Loucy (cell line): ENCODE measurements around the gene CREBBP.

Source experiments
- H2AFZ ChIP-seq: fragments of 200-600 bp; sonication (generic); 2 replicates; pipeline ENCODE4 v1.6.0; 2016; ENCODE audit warnings: antibody characterized with exemption, mild to moderate bottlenecking, low read length, moderate library complexity
- H3F3A ChIP-seq: fragments of 200-600 bp; 2 replicates; pipeline ENCODE4 v1.6.0; 2016; ENCODE audit warnings: antibody characterized with exemption, low read depth, mild to moderate bottlenecking
- H3K27me3 ChIP-seq: fragments of 200-600 bp; sonication (generic); 2 replicates; pipeline ENCODE4 v1.6.1; 2014; ENCODE audit warnings: low read length, mild to moderate bottlenecking; ENCODE audit not compliant: insufficient read depth, poor library complexity, severe bottlenecking
- H3K36me3 ChIP-seq: fragments of 200-600 bp; sonication (generic); 2 replicates; pipeline ENCODE4 v1.6.1; 2016; ENCODE audit warnings: low read length; ENCODE audit not compliant: insufficient read depth
- H3K4me1 ChIP-seq: fragments of 200-600 bp; sonication (generic); 2 replicates; pipeline ENCODE4 v1.5.1; 2014; ENCODE audit warnings: low read length, mild to moderate bottlenecking; ENCODE audit not compliant: insufficient read depth, poor library complexity, severe bottlenecking
- H3K4me2 ChIP-seq: fragments of 200-600 bp; sonication (generic); 2 replicates; pipeline ENCODE4 v1.6.0; 2014; ENCODE audit warnings: antibody characterized with exemption, low read length, low read depth, mild to moderate bottlenecking; ENCODE audit not compliant: poor library complexity, severe bottlenecking
- H3K4me3 ChIP-seq: fragments of 200-600 bp; sonication (generic); 2 replicates; pipeline ENCODE4 v1.5.1; 2014; ENCODE audit warnings: low read length, mild to moderate bottlenecking, mixed read lengths; ENCODE audit not compliant: poor library complexity, severe bottlenecking
- H3K79me2 ChIP-seq: fragments of 200-600 bp; sonication (generic); 2 replicates; pipeline ENCODE4 v1.6.1; 2014; ENCODE audit warnings: low read length; ENCODE audit not compliant: insufficient read depth
- H3K9ac ChIP-seq: fragments of 200-600 bp; sonication (generic); 2 replicates; pipeline ENCODE4 v1.6.0; 2014; ENCODE audit warnings: mild to moderate bottlenecking, low read depth, low read length, moderate library complexity; ENCODE audit not compliant: poor library complexity, severe bottlenecking
- H3K9me2 ChIP-seq: fragments of 200-600 bp; sonication (generic); replicated peaks from 2 replicates; pipeline ENCODE4 v1.6.1; 2016; ENCODE audit warnings: low read depth, low read length, mixed read lengths
- H3K9me3 ChIP-seq: fragments of 200-600 bp; sonication (generic); 2 replicates; pipeline ENCODE4 v1.6.1; 2014; ENCODE audit warnings: mild to moderate bottlenecking, antibody characterized with exemption, low read length, low read depth; ENCODE audit not compliant: insufficient read depth
- H4K20me1 ChIP-seq: fragments of 200-600 bp; sonication (generic); 2 replicates; pipeline ENCODE4 v1.6.0; 2014; ENCODE audit warnings: antibody characterized with exemption, low read length, mild to moderate bottlenecking; ENCODE audit not compliant: insufficient read depth, poor library complexity, severe bottlenecking
- CTCF ChIP-seq: fragments of 200-600 bp; sonication (generic); conservative IDR thresholded peaks from 2 replicates; pipeline ENCODE4 v1.5.1; 2014; ENCODE audit warnings: mild to moderate bottlenecking, antibody characterized with exemption, low read length
- EZH2phosphoT487 ChIP-seq: fragments of 200-600 bp; IDR thresholded peaks from 2 replicates; pipeline ENCODE4 v1.6.1; 2018; ENCODE audit warnings: antibody characterized with exemption, mild to moderate bottlenecking, moderate library complexity, borderline replicate concordance

Gene CREBBP

GRCh38 chr16:3863587-3863986, 16.9 kb downstream of the CREBBP start:
- peaks cover 63% of the 10 kb centered on the region for H4K20me1 ChIP-seq
- H3K27me3 ChIP-seq = no peaks in the 10 kb centered on the region
- no peak overlapping the region for H3K9ac ChIP-seq
- H3F3A ChIP-seq = no peaks in the 10 kb centered on the region
- no peaks in the 10 kb centered on the region for H3K9me2 ChIP-seq
- H2AFZ ChIP-seq = no peak overlapping the region
- H3K9me3 ChIP-seq = no peaks in the 10 kb centered on the region
- no peak overlapping the region for H3K4me2 ChIP-seq
- no peak overlapping the region for H3K4me3 ChIP-seq
- H3K36me3 ChIP-seq = no peaks in the 10 kb centered on the region
- H3K4me1 ChIP-seq = peaks cover 18% of the 10 kb centered on the region
- TF ChIP-seq EZH2phosphoT487 = no peak
- TF ChIP-seq CTCF = no peak
- peaks cover 95% of the 10 kb centered on the region for H3K79me2 ChIP-seq

- Histone ChIP-seq H3K36me3 (no peaks in the 10 kb centered on the region), H3K9me3 (no peaks in the 10 kb centered on the region), H3F3A (no peaks in the 10 kb centered on the region), H2AFZ (no peak overlapping the region), H3K79me2 (peaks cover 96% of the 10 kb centered on the region), H4K20me1 (peaks cover 58% of the 10 kb centered on the region), H3K4me1 (peaks cover 18% of the 10 kb centered on the region), H3K4me2 (peak overlapping the region; percentile 47), H3K9ac (no peak overlapping the region), H3K27me3 (no peaks in the 10 kb centered on the region), H3K9me2 (no peaks in the 10 kb centered on the region), H3K4me3 (no peak overlapping the region)
- TF ChIP-seq CTCF = no peak
- TF ChIP-seq EZH2phosphoT487 = no peak
These were observed 18.6 kb downstream of the CREBBP start for GRCh38 chr16:3861808-3862451.

GRCh38 chr16:3859889-3860288, 20.6 kb downstream of the CREBBP start:
- Histone ChIP-seq H4K20me1 (peaks cover 44% of the 10 kb centered on the region), H3K4me2 (no peak overlapping the region), H3K9me2 (no peaks in the 10 kb centered on the region), H3F3A (no peaks in the 10 kb centered on the region), H3K36me3 (no peaks in the 10 kb centered on the region), H3K9ac (no peak overlapping the region), H2AFZ (no peak overlapping the region), H3K79me2 (peaks cover 90% of the 10 kb centered on the region), H3K27me3 (no peaks in the 10 kb centered on the region), H3K4me1 (peaks cover 14% of the 10 kb centered on the region), H3K4me3 (no peak overlapping the region), H3K9me3 (no peaks in the 10 kb centered on the region)
- TF ChIP-seq EZH2phosphoT487 (no peak), CTCF (no peak)
